IMR-90 (cell line): ENCODE results near the gene GPRC5D. TPM values are rescaled to one million over a fixed set of nuclear protein-coding genes. Genes with fewer than 3 reads are reported as not detected.
A peak's percentile ranks its signal among the peaks of the same experiment; 100 is the strongest.

ENCODE experiments used
- ATAC-seq: fragments of 200-7000 bp; cut with Tn5 transposase; 2 replicates; pipeline ENCODE4 v1.9.1; 2020; ENCODE audit warnings: low read depth, mild to moderate bottlenecking, moderate library complexity
- BruUV-seq: library from RNA; stranded (reverse); fragments of 400-500 nt; replicated peaks from 2 replicates; lab custom pipeline; 2021; lab: Mats Ljungman, UMichigan
- CTCF ChIA-PET: fragments of 300-600 bp; formaldehyde crosslinking; extraction: SDS; loops from one replicate; lab custom pipeline; 2021; ENCODE audit warnings: antibody characterized with exemption; lab: Yijun Ruan, JAX
- POLR2A ChIA-PET: fragments of 300-600 bp; sonication (Branson Sonifier 250); formaldehyde crosslinking; loops from one replicate; lab custom pipeline; 2022; ENCODE audit warnings: antibody characterized with exemption; ENCODE audit not compliant: unreplicated experiment; lab: Charles Lee
- DNase-seq: peaks from one replicate; pipeline ENCODE4 v3.0.0; 2013
- H2AFZ ChIP-seq: replicated peaks from 2 replicates; pipeline ENCODE3; 2013; ENCODE audit warnings: low read length, mild to moderate bottlenecking; ENCODE audit not compliant: poor library complexity
- H2AK5ac ChIP-seq: 2 replicates; pipeline ENCODE4 v1.6.1; 2013; ENCODE audit warnings: low read depth, low read length, inconsistent platforms
- H2AK9ac ChIP-seq: replicated peaks from 2 replicates; pipeline ENCODE3; 2013; ENCODE audit warnings: mild to moderate bottlenecking, low read depth, low read length, moderate library complexity; ENCODE audit not compliant: poor library complexity
- H2BK120ac ChIP-seq: 2 replicates; pipeline ENCODE4 v1.6.1; 2013; ENCODE audit warnings: low read depth, low read length, inconsistent platforms
- H2BK15ac ChIP-seq: 3 replicates; pipeline ENCODE4 v1.6.1; 2013; ENCODE audit warnings: low read depth, low read length, inconsistent platforms
- H2BK20ac ChIP-seq: 2 replicates; pipeline ENCODE4 v1.6.1; 2013; ENCODE audit warnings: low read depth, mild to moderate bottlenecking, inconsistent platforms, low read length, moderate library complexity
- H2BK5ac ChIP-seq: 2 replicates; pipeline ENCODE4 v1.6.1; 2013; ENCODE audit warnings: mild to moderate bottlenecking, low read depth, low read length, inconsistent platforms; ENCODE audit not compliant: poor library complexity, severe bottlenecking
- H3K14ac ChIP-seq: replicated peaks from 2 replicates; pipeline ENCODE4 v1.6.1; 2013; ENCODE audit warnings: low read depth, low read length, inconsistent platforms
- H3K18ac ChIP-seq: 2 replicates; pipeline ENCODE4 v1.6.1; 2013; ENCODE audit warnings: low read depth, low read length, control low read depth
- H3K23ac ChIP-seq: 2 replicates; pipeline ENCODE4 v1.6.1; 2013; ENCODE audit warnings: low read depth, low read length, inconsistent platforms
- H3K27ac ChIP-seq: 2 replicates; pipeline ENCODE4 v1.5.1; 2013; ENCODE audit warnings: mild to moderate bottlenecking, control low read depth, low read length; ENCODE audit not compliant: insufficient read depth
- H3K27me3 ChIP-seq: 2 replicates; pipeline ENCODE4 v1.6.1; 2013; ENCODE audit warnings: low read length; ENCODE audit not compliant: control insufficient read depth, insufficient read depth
- H3K36me3 ChIP-seq: 2 replicates; pipeline ENCODE4 v1.6.1; 2013; ENCODE audit warnings: low read length, mixed read lengths; ENCODE audit not compliant: control insufficient read depth, insufficient read depth
- H3K4ac ChIP-seq: 2 replicates; pipeline ENCODE4 v1.6.1; 2013; ENCODE audit warnings: low read depth, low read length, inconsistent platforms
- H3K4me1 ChIP-seq: 2 replicates; pipeline ENCODE4 v1.6.1; 2013; ENCODE audit warnings: low read length, mixed read lengths; ENCODE audit not compliant: control insufficient read depth, insufficient read depth
- H3K4me2 ChIP-seq: 2 replicates; pipeline ENCODE4 v1.6.1; 2013; ENCODE audit warnings: low read depth, mild to moderate bottlenecking, control low read depth, low read length, moderate library complexity
- H3K4me3 ChIP-seq: 2 replicates; pipeline ENCODE4 v1.5.1; 2013; ENCODE audit warnings: low read depth, mild to moderate bottlenecking, control low read depth, low read length, moderate library complexity; ENCODE audit not compliant: insufficient read depth
- H3K56ac ChIP-seq: 2 replicates; pipeline ENCODE4 v1.6.1; 2013; ENCODE audit warnings: low read length, inconsistent platforms; ENCODE audit not compliant: insufficient read depth; ENCODE audit errors: extremely low read depth
- H3K79me1 ChIP-seq, 2 experiments: 2 replicates each; pipeline ENCODE4 v1.6.1; 2013; ENCODE audit warnings: low read length in 2 of 2, inconsistent platforms in 1 of 2, low read depth in 1 of 2
- H3K9ac ChIP-seq: 2 replicates; pipeline ENCODE4 v1.6.1; 2013; ENCODE audit warnings: low read depth, low read length, control low read depth
- H3K9me1 ChIP-seq: 2 replicates; pipeline ENCODE4 v1.6.1; 2013; ENCODE audit warnings: low read length, inconsistent platforms; ENCODE audit not compliant: insufficient read depth
- H3K9me3 ChIP-seq: 2 replicates; pipeline ENCODE4 v1.6.1; 2013; ENCODE audit warnings: low read length; ENCODE audit not compliant: control insufficient read depth, insufficient read depth
- H4K20me1 ChIP-seq: 2 replicates; pipeline ENCODE4 v1.6.1; 2013; ENCODE audit warnings: low read length, inconsistent platforms; ENCODE audit not compliant: insufficient read depth
- H4K5ac ChIP-seq: 2 replicates; pipeline ENCODE4 v1.6.1; 2013; ENCODE audit warnings: mild to moderate bottlenecking, low read depth, low read length, control low read depth
- H4K8ac ChIP-seq, 2 experiments: 2 replicates each; pipeline ENCODE4 v1.6.1; 2013; ENCODE audit warnings: low read depth in 2 of 2, low read length in 2 of 2, control low read depth in 1 of 2, inconsistent platforms in 1 of 2
- H4K91ac ChIP-seq: 2 replicates; pipeline ENCODE4 v1.6.1; 2013; ENCODE audit warnings: low read depth, low read length, inconsistent platforms; ENCODE audit not compliant: insufficient read depth
- FOS ChIP-seq: fragments of 150-350 bp; IDR thresholded peaks from 2 replicates; pipeline ENCODE4 v1.6.1; 2016; ENCODE audit warnings: low read depth, low read length
- MAFK ChIP-seq: IDR thresholded peaks from 2 replicates; pipeline ENCODE4 v1.6.1; 2012; ENCODE audit warnings: low read depth, low read length, improper control_type of control experiment
- MAZ ChIP-seq: IDR thresholded peaks from 2 replicates; pipeline ENCODE4 v1.6.1; 2012; ENCODE audit warnings: low read depth, mild to moderate bottlenecking, low read length, improper control_type of control experiment, moderate library complexity, borderline replicate concordance
- WGBS, 2 experiments: methylation state at CpG; one replicate each; pipeline versions ENCODE4 v1.1.5 to v1.1.7; 2013; ENCODE audit warnings: missing lambda C conversion rate in 2 of 2; ENCODE audit not compliant: insufficient read length in 1 of 2; ENCODE audit errors: extremely low coverage in 2 of 2; 5-methylcytosine and 5-hydroxymethylcytosine counted together
- dilution Hi-C: fragments of 300-500 bp; cut with HindIII; formaldehyde crosslinking; loops from one replicate; pipeline ENCODE4 v1.14.3; 2018; ENCODE audit warnings: low sequenced_read_pairs; ENCODE audit not compliant: unreplicated experiment
- in situ Hi-C: fragments of 300-500 bp; cut with MboI; formaldehyde crosslinking; loops from 3 replicates; pipeline ENCODE4 v1.14.3; 2019; ENCODE audit warnings: low sequenced_read_pairs, inconsistent platforms, mixed read lengths
- intact Hi-C: fragments of 100-400 bp; cut with micrococcal nuclease; formaldehyde crosslinking; loops from 2 replicates; pipeline ENCODE4 v1.10.0; 2022
- polyA plus RNA-seq, 3 experiments: library from polyadenylated mRNA; depleted of rRNA; stranded (reverse); fragments of >200 nt; gene quantifications; 2 replicates each; pipeline ENCODE4 v1.2.3, GENCODE V29; 2012; ENCODE audit warnings: low replicate concordance in 1 of 3
- total RNA-seq: library from RNA; depleted of rRNA; stranded (reverse); fragments of >200 nt; gene quantifications from 2 replicates; pipeline ENCODE4 v1.2.3, GENCODE V29; 2012

GPRC5D gene
- total and polyA plus RNA-seq, 2 of the 4 experiments (the other 2 are of a cell fraction), result not detected

DNA sequence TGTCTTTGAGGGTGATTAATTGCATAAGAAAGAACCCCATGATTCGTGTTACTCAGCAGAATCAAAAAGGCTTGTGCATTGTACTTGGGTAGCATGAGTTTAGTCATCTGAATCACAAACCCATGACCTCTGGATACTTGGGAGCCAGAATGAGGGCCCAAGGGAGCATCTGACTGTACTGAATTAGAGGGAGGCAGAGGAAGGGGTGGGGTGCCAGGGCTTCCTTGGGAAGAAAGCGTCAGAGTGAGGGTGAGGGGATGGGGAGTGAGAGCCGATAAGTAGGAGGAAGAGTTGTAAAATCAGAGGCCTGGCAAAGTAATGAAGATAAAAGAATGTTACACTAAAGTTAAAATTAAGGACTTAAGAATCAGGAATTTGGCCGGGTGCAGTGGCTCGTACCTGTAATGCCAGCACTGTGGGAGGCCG lies 29.8 kb downstream of the GPRC5D start:
- Histone ChIP-seq H3K14ac (no peak overlapping the region), H3K9me1 (peaks cover 15% of the 10 kb centered on the region), H2AFZ (no peak overlapping the region), H3K23ac (no peak overlapping the region), H2AK9ac (no peak overlapping the region), H3K4ac (no peak overlapping the region), H4K20me1 (peaks cover 1% of the 10 kb centered on the region; the same call in 1 of the 2 replicates), H4K8ac (no peak overlapping the region), H2BK5ac (no peak overlapping the region), H4K91ac (no peak overlapping the region), H3K18ac (no peak overlapping the region), H3K4me1 (peaks cover 3% of the 10 kb centered on the region), H3K9ac (no peak overlapping the region), H3K36me3 (peaks cover 13% of the 10 kb centered on the region), H2BK20ac (no peak overlapping the region), H3K27me3 (no peaks in the 10 kb centered on the region), H2AK5ac (no peak overlapping the region), H3K9me3 (no peaks in the 10 kb centered on the region), H4K5ac (no peak overlapping the region), H3K56ac (no peak overlapping the region), H3K4me2 (no peak overlapping the region), H3K4me3 (no peak overlapping the region), H3K79me1 (peaks cover 14 to 19% of the 10 kb centered on the region in 2 experiments), H2BK120ac (no peak overlapping the region), H2BK15ac (no peak overlapping the region), H3K27ac (no peak overlapping the region)
- DNase-seq, result peak; percentile 76
- peak; percentile 34; the same call in 1 of the 2 replicates for ATAC-seq
- 83% methylated on average over 2 of the region's 6 CpGs; no CpG with 5 or more reads in 1 of the 2 experiments for WGBS, 2 experiments
- TF ChIP-seq FOS, result 0 out of 2 replicates have a peak, but pooled peaks have one; percentile 19
- TF ChIP-seq MAFK, result peak; percentile 32; the same call in 1 of the 2 replicates
- no peak for TF ChIP-seq MAZ
- intact Hi-C loops (no loop called here), in situ Hi-C loops (loop anchor here (25.0 kb wide), 1 partner anchor 615 kb away; no protein-coding TSS in a partner anchor), dilution Hi-C loops (no loop called here)
- ChIA-PET POLR2A (no interaction called here), CTCF (interaction anchor here (1.3 kb wide), 1 partner anchor 53 kb away, joined by 3 read pairs; no protein-coding TSS in a partner anchor)
- BruUV-seq, result no TSS peak
